ENCODE results near the gene RDM1.

The RDM1 gene

DNA sequence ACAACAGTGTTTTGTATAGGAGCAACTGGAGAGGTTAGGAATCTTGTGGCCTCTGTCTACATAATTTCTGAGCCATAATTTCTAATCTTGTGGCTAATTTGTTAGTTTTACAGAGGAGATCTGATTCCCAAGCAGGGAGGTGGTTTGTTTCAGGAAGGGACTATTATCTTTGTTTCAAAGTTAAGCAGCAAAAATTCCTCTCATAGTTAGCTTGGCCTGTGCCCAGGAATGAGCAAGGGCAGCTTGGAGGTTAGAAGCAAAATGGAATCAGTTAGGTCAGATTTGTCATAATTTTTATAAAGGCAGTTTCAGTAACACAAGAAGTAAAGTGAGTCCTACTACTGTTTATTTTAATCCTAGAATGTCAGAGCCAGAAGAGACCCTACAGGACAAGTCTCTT, 2.0 kb upstream of the RDM1 start:
- DNase-seq (ENCODE audit: low read depth), result no peak

DNA sequence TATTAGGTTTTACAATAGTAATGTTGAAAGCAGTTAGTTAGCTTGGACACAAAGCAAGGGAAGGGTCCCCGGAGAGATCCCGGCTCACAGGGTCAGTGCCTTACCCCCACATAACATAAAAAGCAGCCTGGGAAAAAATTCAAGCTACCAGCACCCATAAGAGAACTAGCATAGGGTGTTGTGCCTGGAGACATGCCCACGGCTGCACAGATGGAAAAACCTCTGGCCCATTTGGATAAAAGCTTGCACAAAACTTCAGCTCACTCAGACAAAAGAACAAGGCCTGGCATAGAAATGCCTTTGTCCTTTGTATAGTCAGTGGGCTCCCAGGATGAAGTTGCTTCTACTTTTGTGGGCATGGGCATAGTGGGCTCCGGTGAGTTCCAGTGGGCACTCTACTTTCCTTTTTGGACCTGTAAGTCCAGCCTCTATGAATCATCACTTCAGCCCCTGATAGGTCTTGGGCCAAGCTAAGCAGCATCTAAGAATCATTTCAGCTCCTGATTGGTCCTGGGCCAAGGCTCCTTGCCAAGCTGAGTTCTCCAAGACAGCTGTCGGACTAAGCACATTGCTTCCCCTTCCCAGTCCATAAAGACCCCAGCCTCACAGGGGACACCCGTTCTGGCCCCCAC, 1.3 kb upstream of the RDM1 start:
- no peak for DNase-seq (ENCODE audit: low read depth)

DNA sequence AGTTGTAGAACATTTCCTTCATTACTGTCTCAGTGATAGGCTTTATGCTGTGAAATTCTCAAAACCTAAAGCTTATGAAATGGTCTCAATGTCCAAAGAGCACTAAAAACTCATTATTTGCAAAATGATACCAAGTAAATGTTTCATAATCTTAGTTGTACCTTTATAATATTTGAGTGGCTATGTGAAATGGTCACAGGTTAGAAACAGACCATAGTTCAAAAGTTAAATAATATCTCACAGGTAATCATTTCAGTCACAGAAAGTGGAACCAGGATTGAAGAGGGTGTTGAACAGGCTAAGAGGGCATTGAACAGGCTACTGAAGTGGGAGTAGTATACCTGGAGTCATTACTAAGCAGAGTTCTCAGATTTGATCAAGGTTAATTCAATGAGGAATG, 2.9 kb downstream of the RDM1 start:
- DNase-seq (ENCODE audit: low read depth), result no peak

DNA sequence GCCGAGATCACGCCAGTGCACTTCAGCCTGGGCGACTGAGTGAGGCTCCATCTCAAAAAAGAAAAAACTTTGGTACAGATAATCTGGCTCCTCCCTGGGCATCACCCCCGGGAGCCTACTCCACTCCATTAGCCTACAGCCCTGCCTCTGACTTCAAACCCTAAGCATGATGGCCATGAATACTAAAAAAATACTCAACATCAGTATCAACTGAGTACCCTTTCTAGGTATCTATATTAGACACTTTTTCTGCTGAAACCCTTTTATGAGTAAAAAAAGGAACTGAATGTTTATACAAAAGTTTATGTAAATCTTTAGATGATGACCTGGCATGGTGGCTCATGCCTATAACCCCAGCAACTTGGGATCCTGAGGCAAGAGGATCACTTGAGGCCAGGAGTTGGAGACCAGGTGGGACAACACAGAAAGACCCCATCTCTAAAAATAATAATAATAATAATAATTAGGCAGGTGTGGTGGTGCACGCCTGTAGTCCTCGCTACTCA, 6.9 kb downstream of the RDM1 start:
- no peak for DNase-seq (ENCODE audit: low read depth)

DNA sequence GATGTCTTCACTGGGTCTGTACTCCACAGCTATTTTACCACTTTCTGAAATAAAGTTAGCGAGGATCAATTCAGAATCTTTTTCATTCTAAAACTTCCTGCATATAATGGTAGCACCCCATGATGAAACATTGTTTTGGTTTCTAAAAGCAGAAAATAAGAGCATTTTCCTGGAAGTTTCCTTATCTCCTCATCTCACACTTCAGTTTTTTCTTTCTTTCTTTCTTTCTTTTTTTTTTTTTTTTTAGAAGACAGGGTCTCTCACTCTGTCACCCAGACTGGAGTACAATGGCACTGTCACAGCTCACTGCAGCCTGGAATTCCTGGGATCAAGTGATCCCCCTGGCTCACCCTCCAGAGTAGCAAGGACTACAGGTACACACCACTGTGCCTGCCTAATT, 10.3 kb downstream of the RDM1 start:
- DNase-seq (ENCODE audit: low read depth), result no peak

DNA sequence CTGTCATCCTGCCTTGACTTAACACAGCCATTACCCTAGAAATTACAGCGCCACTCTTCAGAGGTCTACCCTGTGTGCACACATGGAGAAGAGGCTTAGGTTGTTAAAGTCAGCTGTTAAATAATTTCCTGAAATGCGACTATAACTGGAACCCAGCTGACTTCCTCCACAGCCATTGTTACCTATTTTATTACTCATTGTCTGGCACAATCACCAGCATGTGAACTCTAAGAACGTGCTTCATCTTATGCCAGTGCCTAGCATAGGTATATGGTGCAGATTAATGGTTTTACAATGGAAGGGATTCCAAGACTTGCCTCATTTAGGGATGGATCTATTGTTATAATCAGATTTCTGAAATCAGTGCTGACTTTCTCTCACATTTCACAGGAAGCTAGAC, 11.9 kb downstream of the RDM1 start:
- no peak for DNase-seq (ENCODE audit: low read depth)

DNA sequence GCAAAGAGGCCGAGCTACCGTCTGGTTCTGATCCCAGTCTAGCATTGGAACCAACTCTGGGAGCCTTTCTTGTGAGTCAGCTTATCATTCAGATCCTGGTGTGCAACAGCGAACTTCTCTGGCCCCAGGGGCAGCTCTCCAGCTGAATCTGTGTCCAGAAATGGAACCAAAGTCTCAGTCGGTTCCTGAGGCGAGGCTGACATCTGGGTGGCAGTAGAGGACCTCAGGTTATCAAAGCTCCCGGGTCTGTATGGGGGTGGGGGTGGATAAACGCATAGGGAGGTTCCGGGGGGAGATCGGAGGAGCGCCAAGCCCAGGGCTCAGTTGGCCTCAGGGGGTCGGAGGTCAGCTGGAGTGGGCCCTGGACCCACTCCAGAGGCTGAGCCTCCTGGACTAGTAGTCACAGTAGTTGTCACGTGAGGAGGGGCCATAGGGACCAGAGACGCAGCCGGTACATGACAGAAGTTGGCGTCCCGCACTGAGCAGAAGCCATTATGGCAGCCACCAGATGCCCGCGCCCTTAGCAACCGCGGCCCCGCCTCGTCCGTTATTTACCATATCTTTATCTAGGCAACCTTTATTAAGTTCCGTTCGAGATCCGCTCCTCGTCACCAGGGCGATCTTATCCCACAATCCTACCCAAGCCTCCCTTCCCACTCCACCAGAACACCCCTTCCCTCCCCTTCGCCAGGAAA, 12.9 kb downstream of the RDM1 start:
- no peak for DNase-seq (ENCODE audit: low read depth)

DNA sequence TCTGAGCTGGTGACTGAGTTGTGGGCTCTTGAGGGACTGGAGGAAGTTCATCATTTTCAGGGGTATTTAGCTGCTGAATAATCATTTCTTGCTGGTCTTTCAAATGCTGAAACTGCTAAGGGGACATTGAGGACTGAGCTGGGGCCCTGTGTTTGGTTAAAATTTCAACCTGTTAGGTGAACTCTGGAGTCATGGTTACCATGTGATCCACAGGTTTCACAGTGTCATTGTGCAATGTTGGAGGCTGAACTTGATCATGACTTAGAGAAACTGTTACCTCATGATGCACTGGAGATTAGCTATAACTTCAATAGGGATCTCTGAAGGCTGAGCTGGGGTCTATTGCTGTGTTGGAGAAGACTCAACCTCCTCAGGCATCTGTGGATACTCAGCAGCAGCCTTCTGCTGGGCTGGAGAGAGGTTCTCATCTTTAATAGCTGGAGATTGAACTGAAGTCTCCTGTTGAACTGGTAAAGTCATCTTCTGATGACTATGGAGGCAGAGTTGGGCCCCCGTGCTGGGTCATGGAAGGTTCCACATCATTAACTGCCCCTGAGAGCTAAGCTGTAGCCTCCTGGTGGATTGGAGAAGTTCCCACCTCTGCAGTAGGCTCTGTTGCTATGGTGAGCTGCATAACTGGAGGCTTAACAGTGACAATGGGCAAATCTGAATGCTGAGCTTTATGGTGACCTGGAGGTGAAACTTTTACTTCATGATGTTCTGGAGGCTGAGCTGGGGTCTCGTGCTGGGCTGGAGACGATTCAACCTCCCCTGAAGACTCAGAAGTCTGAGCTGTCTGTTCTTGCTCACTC, 15.2 kb downstream of the RDM1 start:
- no peak for DNase-seq (ENCODE audit: low read depth)

DNA sequence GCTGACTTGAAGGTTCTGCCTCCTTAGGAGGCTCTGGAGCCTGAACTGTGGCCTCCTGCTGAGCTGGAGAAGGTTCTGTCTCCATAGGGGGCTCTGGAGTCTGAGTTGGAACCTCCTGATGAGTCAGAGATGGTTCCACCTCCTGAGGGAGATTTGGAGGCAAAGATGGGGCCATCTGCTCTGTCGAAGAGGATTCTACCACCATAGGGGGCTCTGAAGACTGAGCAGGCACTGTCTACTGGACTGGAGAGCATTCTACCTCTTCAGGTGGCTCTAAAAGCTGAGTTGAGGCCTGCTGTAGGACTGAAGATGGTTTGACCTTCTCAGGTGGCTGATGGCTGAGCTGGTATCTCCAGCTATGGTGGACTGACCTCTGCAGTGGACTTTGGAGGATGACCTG, 16.2 kb downstream of the RDM1 start:
- no peak for DNase-seq (ENCODE audit: low read depth)

DNA sequence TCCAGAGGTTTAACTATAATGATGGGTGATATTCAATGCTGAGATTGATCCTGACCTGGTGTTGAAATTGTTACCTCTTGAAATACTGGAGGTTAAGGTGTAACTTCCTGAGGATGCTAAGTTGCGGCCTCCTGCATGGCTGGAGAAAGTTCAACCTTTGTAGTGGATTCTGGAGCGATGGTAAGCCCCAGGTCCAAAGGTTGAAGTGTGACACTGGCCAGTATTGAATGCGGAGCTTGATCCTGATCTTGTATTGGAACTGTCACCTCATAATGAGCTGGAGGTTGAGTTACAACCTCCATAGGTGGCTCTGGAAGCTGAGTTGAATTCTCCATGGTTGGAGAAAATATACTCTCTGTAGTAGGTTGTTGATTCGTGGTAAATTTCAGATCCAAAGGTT, 17.0 kb downstream of the RDM1 start:
- DNase-seq (ENCODE audit: low read depth), result no peak

DNA sequence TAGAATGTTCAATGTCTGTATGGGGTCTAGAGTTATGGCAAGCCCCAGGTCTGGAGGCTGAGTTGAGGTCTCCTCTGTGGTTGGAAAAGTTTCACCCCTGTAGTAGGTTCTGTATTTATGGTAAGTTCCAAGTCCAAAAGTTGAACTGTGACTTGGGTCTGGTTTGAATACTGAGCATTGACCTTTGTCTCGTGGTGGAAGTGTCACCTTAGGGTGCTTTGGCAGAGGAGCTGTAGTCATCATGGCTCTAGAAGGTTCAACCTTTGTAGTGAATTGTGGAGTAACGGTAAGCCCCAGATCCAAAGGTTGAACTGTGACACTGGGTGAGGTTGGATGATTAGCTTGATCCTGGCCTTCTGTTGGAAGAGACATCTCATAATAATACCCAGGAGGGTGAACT, 17.6 kb downstream of the RDM1 start:
- DNase-seq (ENCODE audit: low read depth), result no peak

DNA sequence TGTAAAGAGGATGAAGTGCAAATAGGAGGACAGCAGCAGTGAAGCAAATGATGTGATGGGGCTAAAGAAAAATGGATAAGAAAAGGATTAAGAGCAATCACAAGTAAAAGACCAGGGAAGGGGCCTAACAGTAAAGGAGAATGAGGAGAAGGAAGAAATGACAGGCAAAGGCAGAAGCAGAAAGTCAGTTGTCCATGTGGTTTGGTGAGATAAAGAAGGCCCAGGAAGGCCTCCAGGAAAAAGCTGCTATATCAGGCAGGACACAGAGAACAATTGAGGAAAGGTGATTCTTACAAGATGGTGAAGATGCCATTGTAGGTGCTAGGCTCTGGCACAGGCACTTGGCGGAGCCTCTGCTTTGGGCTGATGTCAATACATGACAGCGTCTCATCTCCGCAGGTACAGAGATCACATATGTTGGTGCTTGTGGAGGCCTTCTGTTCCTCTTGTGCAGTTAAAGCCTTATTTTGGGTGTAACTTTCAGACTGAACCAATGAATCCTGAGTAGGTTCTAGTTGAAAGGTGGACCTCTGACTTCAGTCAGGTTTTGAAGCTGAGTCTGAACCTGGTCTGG, 18.1 kb downstream of the RDM1 start:
- DNase-seq (ENCODE audit: low read depth), result no peak

DNA sequence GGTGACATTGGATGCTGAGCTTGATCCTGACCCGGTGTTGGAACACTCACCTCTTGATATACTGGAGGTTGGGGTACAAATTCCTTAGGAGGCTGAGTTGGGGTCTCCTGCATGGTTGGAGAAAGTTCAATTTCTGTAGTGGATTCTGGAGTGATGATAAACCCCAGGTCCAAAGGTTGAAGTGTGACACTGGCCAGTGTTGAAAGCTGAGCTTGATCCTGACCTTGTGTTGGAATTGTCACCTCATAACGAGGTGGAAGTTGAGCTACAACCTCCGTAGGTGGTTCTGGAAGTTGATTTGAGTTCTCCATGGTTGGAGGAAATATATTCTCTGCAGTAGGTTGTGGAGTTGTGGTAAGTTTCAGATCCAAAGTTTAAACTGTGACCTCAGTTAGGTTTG, 21.2 kb downstream of the RDM1 start:
- no peak for DNase-seq (ENCODE audit: low read depth)

DNA sequence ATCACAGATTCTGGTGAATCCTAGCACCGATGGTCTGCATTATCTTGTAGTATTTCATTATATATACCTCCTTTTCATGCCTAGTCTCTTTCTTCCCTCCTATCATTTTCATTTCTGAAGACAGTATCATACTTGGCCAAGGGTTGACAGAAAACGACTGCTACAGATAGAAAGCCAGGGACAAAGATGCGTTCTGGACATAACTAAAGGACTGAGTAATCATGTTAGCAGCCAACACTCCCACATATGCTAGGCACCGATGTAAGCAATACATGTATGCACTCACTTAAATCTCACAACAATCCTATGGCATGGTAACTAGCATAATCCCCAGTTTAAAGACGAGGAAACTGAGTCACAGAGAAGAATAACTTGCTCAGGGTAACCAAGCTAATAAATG, 22.9 kb downstream of the RDM1 start:
- no peak for DNase-seq (ENCODE audit: low read depth)

DNA sequence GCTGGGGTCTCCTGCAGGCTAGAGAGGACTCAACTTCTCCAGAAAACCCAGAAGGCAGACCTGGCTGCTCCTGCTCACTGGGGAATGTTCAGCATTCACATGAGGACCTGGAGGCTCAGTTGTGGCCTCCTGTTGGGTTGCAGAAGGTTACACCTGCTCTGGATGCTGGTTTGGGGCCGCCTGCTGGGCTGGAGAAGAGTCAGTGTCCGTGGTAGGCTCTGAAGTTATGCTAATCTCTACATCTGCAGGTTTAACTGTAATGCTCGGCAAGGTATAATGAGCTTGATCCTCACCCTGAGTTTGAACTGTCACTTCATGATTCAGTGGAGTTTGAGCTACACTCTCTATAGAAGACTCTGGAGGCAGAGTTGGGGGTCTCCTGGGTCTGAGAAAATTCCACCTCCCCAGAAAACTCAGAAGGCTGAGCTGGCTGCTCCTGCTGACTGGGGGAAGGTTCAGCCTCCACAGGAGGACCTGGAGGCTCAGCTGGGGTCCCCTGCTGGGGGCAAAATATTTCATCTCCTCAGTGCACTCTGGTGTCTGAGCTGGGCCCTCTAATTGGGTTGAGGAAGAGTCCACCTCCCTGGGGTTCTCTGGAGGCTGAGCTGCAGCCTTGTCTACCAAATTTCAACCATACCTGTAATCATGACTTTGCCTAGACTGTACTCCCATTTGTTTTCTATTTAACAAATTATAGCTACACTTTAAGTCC, 23.5 kb downstream of the RDM1 start:
- no peak for DNase-seq (ENCODE audit: low read depth)

DNA sequence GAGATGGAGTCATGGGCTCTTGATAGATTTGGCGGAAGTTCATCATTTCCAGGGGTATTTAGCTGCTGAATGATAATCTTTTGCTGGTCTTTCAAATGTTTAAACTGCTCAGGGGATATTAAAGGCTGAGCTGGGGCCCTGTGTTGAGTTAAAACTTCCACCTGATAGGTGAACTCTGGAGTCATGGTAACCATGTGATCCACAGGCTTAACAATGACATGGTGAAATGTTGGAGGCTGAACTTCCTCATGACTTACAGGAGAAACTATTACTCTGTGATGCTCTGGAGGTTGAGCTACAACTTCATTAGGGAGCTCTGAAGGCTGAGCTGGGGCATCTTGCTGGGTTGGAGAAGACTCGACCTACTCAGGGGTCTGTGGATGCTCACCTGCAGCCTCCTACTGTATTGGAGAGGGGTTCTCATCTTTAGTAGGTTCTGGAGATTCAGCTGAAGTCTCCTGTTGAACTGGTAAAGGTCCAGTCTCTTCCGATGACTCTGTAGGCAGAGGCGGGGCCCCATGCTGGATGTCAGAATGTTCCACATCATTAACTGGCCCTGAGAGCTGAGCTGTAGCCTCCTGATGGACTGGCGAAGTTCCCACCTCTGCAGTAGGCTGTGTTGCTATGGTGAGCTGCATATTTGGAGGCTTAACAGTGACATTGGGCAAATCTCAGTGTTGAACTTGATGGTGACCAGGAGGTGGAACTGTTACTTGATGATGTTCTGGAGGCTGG, 24.2 kb downstream of the RDM1 start:
- DNase-seq (ENCODE audit: low read depth), result no peak

DNA sequence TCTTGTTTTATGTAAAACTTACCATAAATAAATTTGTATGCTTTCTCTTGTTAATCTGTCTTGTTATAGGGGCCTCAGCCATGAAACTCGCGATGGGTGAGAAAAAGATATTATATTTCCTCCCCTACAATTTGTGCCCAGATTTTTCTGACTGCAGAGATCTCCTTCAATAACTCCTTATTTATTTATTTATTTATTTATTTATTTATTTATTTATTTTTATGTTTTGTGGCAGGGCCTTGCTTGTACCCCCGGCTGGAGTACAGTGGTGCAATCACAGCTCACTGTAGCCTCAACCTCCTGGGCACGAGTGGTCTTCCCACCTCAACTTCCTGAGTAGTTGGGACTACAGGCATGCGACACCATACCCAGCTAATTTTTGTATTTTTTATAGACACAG, 27.1 kb downstream of the RDM1 start:
- DNase-seq (ENCODE audit: low read depth), result no peak

DNA sequence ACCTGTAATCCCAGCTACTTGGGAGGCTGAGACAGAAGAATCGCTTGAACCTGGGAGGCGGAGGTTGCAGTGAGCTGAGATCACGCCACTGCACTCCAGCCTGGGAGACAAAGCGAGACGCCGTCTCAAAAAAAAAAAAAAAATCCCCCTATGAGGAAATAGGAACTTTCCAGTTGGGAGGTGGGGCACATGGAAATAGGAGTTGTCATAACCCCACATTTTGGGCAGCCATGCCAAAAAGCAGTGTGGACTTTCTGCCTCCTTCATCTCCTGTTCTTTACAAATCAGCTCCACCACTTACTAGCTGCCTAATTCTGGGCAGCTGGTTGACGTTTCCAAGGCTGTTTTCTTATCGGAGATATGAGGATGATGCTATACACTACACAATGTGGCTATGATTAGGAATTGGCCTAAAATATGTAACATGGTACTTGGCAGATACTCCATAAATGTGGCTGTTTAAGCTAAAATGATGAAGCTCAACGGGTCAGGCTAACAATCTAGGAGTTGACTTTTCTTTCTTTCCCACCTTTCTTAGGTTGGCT, 28.9 kb downstream of the RDM1 start:
- DNase-seq (ENCODE audit: low read depth), result no peak

DNA sequence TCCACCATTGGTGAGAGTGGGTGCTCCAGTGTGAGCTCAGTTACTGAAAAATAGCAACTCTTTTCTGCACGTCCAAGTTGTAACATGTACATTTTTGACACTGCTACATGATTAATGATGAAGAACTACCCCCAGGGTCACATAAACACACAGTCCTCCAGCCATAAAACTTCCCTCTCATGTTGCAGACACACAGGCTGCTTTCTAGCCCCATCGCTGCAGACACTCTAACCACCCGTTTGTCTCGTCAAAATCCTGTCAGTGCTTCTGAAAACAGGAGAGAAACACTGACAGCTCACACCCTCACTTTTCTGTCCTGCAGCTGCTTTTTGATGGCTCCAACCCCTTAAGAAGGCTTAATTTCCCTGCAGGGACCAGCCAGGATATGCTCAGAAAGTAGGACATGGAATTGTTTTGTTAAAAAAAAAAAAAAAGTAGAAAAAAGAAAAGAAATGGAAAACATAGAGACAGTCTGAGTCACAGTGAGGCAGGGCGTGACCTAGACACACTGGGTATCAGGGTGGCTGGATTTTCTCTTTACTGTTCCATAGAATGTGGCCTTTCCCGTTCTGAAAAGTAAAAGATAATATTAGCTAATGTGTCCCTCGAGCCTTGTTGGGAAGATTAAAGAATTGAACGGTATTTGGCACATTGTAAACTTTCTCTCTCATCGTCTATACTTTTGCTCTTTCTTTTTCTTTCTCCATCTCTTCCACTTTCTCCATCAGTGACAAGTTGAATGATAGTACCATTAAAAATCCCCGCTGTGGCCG, 29.7 kb downstream of the RDM1 start:
- no peak for DNase-seq (ENCODE audit: low read depth)

DNA sequence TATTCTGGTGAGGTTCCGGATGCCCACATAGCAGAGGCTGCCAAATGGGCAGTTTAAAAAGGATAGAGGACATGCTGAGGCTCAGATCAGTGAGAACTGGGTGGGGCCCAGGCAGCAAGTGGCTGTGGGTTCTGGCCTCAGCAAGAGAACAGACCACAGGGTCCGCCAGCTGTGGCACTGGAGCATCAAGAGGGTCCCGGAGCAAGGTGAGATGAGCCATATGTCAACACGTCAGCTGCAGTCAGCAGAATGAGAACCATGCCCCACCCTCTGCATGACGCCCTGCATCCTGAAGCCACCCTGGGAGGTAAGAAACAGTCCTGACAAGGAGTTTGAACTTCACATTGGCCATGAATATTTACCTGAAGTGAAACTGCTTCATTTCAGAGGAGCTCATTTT, 30.3 kb downstream of the RDM1 start:
- DNase-seq (ENCODE audit: low read depth), result no peak

Data from HS-27A (cell line).